NCI-H1105 treated with DMSO at 0.1 percent for 48 hours (cell line): Measurements from ENCODE around the gene ZNF175.

Experiments used
- DNase-seq: peaks from one replicate; lab custom pipeline; 2025; lab: John Stamatoyannopoulos, UW

The ZNF175 gene

GRCh38 chr19:51549533-51550324 lies 21.4 kb upstream of the ZNF175 start:
- no peak for DNase-seq

GRCh38 chr19:51550848-51551672 lies 20.0 kb upstream of the ZNF175 start:
- DNase-seq, result no peak

GRCh38 chr19:51551673-51552432 lies 19.2 kb upstream of the ZNF175 start:
- no peak for DNase-seq

- DNase-seq, result no peak
Observed at GRCh38 chr19:51552608-51552995, 18.5 kb upstream of the ZNF175 start.

- DNase-seq, result no peak
Observed at GRCh38 chr19:51552996-51553725, 17.9 kb upstream of the ZNF175 start.

- no peak for DNase-seq
Observed at GRCh38 chr19:51559240-51559639, 11.8 kb upstream of the ZNF175 start.

- DNase-seq, result no peak
Observed at GRCh38 chr19:51560339-51560738, 10.7 kb upstream of the ZNF175 start.

- DNase-seq, result no peak
Observed at GRCh38 chr19:51564791-51565190, 6.3 kb upstream of the ZNF175 start.

- no peak for DNase-seq
Observed at GRCh38 chr19:51565583-51565982, 5.5 kb upstream of the ZNF175 start.

- no peak for DNase-seq
Observed at GRCh38 chr19:51566489-51567100, 4.5 kb upstream of the ZNF175 start.

GRCh38 chr19:51567583-51567982 lies 3.5 kb upstream of the ZNF175 start:
- DNase-seq, result no peak

- no peak for DNase-seq
Observed at GRCh38 chr19:51568456-51568855, 2.6 kb upstream of the ZNF175 start.

GRCh38 chr19:51571599-51571998 lies 516 bp downstream of the ZNF175 start:
- no peak for DNase-seq

- DNase-seq, result no peak
Observed at GRCh38 chr19:51572410-51572809, 1.3 kb downstream of the ZNF175 start.

GRCh38 chr19:51572908-51573307 lies 1.8 kb downstream of the ZNF175 start:
- DNase-seq, result no peak

- DNase-seq, result no peak
Observed at GRCh38 chr19:51573331-51573730, 2.2 kb downstream of the ZNF175 start.

- DNase-seq, result no peak
Observed at GRCh38 chr19:51576850-51577249, 5.8 kb downstream of the ZNF175 start.

GRCh38 chr19:51586103-51586728 lies 15.1 kb downstream of the ZNF175 start:
- DNase-seq, result no peak

GRCh38 chr19:51586799-51587198 lies 15.7 kb downstream of the ZNF175 start:
- DNase-seq, result no peak

GRCh38 chr19:51587264-51588191 lies 16.4 kb downstream of the ZNF175 start:
- no peak for DNase-seq
